SU-DHL-6 (cell line): Measurements from ENCODE around the gene SLU7.

Experiments
- EZH2phosphoT487 ChIP-seq: fragments of 200-600 bp; sonication (generic), shearing (Covaris generic); conservative IDR thresholded peaks from 2 replicates; pipeline ENCODE4 v1.6.1; 2018; ENCODE audit warnings: mild to moderate bottlenecking, antibody characterized with exemption, low read length, moderate library complexity, mixed read lengths
- TF ChIP-seq, protein P1 (sequence below): fragments of 200-600 bp; sonication (generic); IDR thresholded peaks from one replicate; pipeline ENCODE4 v1.5.1; 2017; ENCODE audit warnings: antibody characterized with exemption, mild to moderate bottlenecking, low read length, moderate library complexity; ENCODE audit not compliant: insufficient read depth, poor library complexity, severe bottlenecking

DNA sequence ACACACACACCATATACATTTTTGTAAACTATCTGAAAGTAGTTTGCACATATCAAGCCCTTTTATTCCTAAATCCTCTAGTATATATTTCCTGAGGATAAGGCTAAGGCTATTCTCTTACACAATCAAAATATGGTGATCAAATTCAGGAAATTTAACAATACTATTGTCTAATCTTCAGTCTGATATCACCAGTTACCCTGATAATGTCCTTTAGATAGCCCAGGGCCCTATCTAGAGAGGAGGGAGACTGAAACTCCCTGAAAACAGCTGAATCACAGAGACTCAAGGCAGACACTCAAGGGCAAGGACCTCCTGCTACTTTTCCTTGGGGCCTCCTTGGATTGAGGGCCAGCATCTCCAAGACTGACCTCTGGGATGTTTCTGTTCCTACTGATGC lies 33.2 kb upstream of the SLU7 start:
- TF ChIP-seq, protein P1, sequence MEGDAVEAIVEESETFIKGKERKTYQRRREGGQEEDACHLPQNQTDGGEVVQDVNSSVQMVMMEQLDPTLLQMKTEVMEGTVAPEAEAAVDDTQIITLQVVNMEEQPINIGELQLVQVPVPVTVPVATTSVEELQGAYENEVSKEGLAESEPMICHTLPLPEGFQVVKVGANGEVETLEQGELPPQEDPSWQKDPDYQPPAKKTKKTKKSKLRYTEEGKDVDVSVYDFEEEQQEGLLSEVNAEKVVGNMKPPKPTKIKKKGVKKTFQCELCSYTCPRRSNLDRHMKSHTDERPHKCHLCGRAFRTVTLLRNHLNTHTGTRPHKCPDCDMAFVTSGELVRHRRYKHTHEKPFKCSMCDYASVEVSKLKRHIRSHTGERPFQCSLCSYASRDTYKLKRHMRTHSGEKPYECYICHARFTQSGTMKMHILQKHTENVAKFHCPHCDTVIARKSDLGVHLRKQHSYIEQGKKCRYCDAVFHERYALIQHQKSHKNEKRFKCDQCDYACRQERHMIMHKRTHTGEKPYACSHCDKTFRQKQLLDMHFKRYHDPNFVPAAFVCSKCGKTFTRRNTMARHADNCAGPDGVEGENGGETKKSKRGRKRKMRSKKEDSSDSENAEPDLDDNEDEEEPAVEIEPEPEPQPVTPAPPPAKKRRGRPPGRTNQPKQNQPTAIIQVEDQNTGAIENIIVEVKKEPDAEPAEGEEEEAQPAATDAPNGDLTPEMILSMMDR = no peak
- TF ChIP-seq EZH2phosphoT487 = no peak
